Activated CD8-positive, alpha-beta memory T cell treated with anti-CD3 and anti-CD28 coated beads, Interleukin-2, amount 50 U/mL, for 48 hours (primary cell): ENCODE results near the gene ARID3C.

Source experiments
- DNase-seq: peaks from one replicate; pipeline ENCODE4 v3.0.0-alpha.2; 2020

The ARID3C gene

DNA sequence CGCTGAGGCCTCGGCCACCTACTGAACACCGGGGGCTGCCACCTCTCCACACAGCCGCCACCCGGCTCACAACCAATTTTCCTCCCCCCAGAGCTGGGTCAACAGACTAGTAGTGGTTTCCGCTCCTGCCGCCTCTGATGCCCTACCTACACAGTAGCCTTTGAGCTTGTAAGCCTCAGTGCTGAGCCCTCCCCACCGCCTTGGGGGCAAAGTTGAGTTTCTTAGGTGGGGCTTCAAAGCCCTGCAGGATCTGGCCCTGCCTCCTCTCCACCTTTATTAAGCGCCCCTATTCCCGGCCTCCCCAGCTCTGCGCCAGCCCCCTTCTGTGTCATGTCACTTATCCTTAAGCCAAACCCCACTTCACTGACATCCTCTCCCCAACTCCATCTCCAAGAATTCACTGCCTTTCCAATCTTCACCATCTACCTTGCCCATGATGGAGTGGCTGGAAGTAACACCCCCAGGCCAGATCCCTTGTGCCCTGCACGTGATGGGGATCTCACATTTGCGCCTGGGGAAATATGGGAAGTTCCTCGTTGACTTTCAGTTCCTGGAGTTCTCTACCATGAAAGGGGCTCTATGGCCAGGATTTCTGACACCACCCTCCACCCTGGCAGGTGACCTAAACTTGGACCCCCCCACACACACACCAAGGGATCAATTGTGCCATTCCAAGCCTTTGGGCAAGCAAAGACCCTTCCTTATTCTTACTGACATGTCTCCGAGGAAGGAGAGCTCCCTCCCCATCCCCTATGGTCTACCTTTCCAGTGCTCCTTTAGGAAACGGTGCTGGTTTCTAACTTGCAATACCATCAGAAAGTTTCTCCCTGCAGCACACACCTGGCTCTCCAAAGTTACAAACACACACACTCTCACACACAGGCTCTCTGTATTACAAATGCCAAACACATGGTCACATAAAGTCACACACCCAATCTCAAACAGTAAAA is 36.7 kb downstream of the ARID3C start:
- no peak for DNase-seq

- DNase-seq: peak; percentile 93
Measured at GRCh38 chr9:34591248-34591916, 37.5 kb downstream of the ARID3C start.

- peak; percentile 64 for DNase-seq
Measured at GRCh38 chr9:34590381-34591247, 38.3 kb downstream of the ARID3C start.

GRCh38 chr9:34589636-34590380 is 39.1 kb downstream of the ARID3C start, which contains the start of gene CNTFR:
CNTFR (minus strand) TSS chr9:34589724; CDS start chr9:34568981, 20,743 bp downstream.
- DNase-seq: peak; percentile 63

GRCh38 chr9:34588671-34589635 is 39.9 kb downstream of the ARID3C start:
- no peak for DNase-seq

DNA sequence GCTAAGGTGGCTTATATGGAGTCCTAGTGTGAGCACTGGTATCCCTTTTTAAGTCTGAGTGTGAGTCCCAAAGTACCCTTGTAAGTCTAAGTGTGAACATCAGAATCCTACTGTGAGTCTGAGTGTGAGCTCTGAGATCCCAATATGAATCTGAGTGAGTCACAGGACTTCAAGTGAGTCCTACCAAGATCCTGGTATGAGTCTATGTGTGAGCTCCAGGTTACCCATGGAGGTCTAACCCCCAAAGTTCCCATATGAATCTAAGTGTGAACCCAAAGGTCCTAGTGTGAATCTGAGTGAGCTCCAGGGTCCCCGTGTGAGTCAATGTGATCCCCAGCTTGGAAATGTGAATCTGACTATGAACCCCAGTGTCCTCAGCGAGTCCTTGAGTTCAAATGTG is 41.6 kb downstream of the ARID3C start:
- no peak for DNase-seq

DNA sequence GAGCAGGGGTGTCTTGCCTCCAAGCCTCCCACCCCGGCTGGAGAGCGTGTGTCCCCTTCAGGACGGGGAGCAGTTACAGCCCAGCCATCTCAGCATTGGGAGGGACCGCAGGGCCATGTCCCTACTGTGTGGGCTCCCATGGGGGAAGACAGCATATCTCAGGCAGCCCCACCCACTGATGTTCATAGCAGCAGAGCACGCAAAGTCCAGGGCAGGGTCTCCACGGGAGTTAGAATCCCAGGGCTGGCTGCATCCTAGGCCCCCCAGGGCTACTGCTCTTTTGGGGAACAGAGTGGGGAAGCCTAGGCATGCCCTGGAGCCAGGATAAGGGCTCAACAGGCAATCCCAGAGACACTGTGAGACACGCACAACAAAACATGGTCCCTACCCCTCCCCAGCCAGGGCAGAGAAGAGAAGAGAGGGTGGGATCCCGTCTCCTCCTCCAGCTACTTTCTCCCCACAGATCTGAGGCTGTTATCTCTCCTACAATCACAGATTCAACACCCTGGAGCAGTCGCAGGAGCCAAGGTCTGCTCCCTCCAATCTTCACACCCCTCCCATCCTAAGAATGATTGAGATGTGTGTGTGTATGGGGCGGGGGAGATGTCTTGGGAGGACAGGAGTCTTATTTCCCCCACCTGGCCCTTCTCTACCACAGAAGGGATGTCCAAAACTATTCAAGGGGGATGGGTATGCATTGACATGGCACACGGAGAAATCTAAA is 42.8 kb downstream of the ARID3C start:
- DNase-seq: no peak

- DNase-seq: no peak
Measured at GRCh38 chr9:34584970-34585369, 43.9 kb downstream of the ARID3C start.

GRCh38 chr9:34582787-34583186 is 46.1 kb downstream of the ARID3C start:
- DNase-seq: no peak

- DNase-seq: no peak
Measured at GRCh38 chr9:34581318-34581717, 47.5 kb downstream of the ARID3C start.

DNA sequence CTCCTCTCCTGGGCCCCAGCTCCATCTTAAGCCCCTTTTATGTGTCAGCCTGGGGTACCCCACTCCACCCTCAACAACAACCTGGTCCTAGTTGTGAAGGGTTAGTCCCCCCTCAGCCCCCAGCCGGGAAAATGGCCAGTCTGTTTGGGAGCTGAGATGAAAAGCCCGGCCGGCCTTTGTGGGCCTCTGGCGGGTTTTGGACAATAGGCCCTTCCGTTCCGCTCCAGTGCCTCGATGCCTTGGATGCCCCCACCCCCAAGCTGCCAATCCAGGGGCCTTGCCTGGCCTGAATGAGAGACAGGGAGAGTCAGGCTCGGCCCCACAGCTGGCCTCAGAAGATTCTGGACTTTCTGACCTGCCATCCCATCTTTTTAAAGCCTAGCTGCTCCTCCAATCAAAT is 48.5 kb downstream of the ARID3C start:
- no peak for DNase-seq

GRCh38 chr9:34579808-34580163 is 49.1 kb downstream of the ARID3C start:
- no peak for DNase-seq

- no peak for DNase-seq
Measured at GRCh38 chr9:34579104-34579807, 49.6 kb downstream of the ARID3C start.

DNA sequence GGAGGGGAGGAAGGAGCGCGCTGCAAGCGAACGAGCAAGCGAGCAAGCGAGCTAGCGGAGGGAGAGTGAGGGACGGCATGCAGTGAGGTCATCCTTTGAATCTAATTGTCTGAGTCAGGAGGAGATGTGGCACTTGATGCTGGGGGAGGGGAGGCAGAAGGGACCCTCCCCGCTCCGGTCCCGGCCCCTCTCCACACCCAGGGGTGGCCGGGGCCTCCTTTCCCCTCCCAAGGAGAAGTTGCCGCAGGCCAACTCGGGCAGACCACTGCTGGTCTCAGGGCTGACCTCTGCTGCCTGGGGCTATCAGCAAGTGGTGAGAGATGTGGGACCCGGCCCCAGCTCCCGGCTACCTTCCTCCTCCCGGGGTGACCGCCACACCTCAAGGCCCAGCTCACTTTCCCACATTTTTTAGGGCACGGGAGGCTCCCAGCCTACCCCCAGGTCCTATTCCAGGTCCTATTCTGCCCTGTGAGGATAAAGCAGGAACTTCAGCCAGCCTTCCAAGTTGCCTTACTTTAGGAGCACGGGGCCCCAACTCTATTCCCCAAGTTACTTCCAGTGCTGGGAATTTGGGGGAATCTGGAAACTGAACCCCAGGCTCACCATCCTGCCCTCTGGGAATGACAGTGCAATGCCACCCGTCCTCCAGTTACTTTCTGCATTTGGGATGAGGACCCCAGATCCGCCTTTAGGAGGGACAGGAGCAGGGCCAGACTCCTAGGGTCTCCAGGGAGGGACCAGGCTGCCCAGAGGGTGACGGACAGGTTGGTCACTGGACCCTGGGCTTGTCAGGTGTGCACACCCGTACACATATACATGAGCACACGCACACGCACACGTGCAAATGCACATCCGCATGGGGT is 50.4 kb downstream of the ARID3C start:
- DNase-seq: no peak

DNA sequence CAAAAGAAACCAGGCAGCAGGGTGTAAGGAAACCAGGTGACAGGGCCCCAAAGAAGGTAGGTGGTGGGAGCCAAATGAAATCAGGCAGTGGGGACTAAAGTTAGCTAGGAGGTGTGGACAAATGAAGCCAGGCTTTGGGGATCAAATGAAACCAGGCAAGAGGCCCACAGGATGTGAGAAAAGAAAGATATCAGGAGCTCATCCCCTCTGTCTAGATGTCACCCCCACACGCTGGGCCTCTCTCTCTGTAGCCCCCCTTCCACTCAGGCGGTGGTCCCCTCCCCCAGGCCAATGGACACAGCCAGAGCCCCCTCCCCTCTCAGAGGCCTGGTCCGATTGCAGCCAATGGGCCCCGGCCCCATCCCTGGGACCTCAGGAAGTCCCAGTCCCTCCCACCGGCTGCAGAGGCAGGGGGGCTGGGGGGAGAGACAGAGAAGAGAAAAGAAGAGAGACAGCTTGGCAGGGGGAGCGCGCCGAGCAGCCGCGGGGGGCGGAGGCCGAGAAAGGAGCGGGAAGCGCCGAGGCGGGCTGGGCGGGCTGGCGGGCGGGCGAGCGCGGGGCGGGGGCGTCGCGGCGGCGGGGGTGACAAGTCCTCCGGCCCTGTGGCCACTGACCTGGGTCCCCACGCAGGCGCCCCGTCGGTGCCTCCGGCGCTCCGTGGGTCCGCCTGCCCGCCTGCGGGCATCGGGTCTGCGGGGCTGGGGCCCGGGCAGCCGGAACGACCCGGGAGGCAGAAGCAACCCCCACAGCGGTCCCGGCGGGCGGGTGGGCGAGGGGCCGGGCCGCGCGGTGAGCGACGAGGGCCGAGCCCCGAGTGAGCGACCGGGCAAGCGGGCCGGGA is 51.2 kb downstream of the ARID3C start:
- DNase-seq: no peak

- DNase-seq: no peak
Measured at GRCh38 chr9:34576597-34577399, 52.1 kb downstream of the ARID3C start.
